Spleen (tissue), 7 donors: ENCODE data around the gene SORCS2.

Experiments
- POLR2A ChIP-seq, 3 donors: fragments of 450-650 bp; IDR thresholded peaks; one replicate each; pipeline ENCODE4 v1.5.1; 2017; ENCODE audit warnings: antibody characterized with exemption in 3 of 3, mild to moderate bottlenecking in 1 of 3
- POLR2AphosphoS5 ChIP-seq, 3 donors: sonication (generic); formaldehyde crosslinking; IDR thresholded peaks; one replicate each; pipeline ENCODE4 v1.5.1; 2017; ENCODE audit warnings: antibody characterized with exemption in 3 of 3
- TF ChIP-seq, protein P1 (sequence below), 11 experiments: fragments of 200-600 bp in 7 of 11; fragments of 450-650 bp in 4 of 11; sonication (generic) in 4 of 11; IDR thresholded peaks in 8 of 11; conservative IDR thresholded peaks in 3 of 11; 1 replicate in 7 of 11; 2 replicates in 4 of 11; pipeline versions ENCODE4 v1.4.0 to v1.8.0; 2016 to 2021; ENCODE audit warnings: antibody characterized with exemption in 11 of 11, inconsistent platforms in 4 of 11, mild to moderate bottlenecking in 1 of 11
- donor health status: DM: no; HTN: no; CAD: no; lungs with moderate emphysema.
- donor health status: DM: no; HTN: no; CAD: no.
- donor health status: DM: no; HTN: no; CAD: no.

DNA sequence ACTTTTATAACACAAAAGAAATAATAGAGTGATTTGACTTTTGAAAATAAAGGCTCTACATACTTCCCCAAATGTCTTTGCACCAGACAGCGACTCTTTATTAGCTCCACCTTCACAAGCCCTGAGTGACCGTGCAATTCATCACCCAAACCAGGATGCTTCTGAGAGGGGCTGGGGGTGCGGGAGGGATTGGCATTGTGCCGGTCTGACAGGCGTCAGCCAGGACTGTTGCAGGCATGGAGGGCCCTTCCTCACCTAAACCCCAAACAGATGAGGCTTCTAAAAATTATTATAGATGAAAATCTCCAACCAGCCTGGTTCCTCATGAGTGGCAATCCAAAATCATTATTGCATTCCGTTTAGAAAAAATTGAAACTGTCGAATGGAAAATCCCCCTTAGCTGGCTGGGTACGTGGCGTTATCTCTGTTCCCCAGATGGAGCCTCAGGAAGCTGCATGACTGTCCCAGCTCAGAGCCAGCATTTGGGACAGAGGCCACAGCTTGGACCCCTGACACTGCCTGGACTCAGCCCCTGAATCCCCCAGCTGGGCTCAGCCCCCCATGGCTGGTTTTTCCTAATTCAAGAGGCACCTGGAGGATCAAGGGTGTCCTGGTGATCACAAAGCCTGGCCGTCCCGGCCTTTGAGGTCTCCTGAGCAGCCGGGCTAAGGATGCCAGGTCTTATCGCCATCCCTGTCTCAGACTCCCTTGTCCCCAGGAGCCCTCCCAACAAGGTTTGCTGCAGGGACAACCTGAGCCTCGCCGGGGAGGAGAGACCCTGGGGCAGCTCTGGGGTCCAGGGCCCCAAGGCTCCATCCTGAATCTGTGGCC is 60.4 kb downstream of the SORCS2 start:
- TF ChIP-seq, protein P1, sequence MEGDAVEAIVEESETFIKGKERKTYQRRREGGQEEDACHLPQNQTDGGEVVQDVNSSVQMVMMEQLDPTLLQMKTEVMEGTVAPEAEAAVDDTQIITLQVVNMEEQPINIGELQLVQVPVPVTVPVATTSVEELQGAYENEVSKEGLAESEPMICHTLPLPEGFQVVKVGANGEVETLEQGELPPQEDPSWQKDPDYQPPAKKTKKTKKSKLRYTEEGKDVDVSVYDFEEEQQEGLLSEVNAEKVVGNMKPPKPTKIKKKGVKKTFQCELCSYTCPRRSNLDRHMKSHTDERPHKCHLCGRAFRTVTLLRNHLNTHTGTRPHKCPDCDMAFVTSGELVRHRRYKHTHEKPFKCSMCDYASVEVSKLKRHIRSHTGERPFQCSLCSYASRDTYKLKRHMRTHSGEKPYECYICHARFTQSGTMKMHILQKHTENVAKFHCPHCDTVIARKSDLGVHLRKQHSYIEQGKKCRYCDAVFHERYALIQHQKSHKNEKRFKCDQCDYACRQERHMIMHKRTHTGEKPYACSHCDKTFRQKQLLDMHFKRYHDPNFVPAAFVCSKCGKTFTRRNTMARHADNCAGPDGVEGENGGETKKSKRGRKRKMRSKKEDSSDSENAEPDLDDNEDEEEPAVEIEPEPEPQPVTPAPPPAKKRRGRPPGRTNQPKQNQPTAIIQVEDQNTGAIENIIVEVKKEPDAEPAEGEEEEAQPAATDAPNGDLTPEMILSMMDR (IDR thresholded peaks at IDR 0.05 in 8 of 11, conservative IDR thresholded peaks at IDR 0.05 in 3 of 11) = no peak
- TF ChIP-seq POLR2AphosphoS5 (IDR thresholded peaks at IDR 0.05) = no peak
- TF ChIP-seq POLR2A (IDR thresholded peaks at IDR 0.05) = no peak
